GM18519 (cell line): ENCODE measurements around the gene MAD1L1.

Source experiments
- ATAC-seq: cut with Tn5 transposase; IDR thresholded peaks from one replicate; pipeline ENCODE4 v1.9.1; 2021; ENCODE audit warnings: mild to moderate bottlenecking, moderate library complexity; ENCODE audit not compliant: unreplicated experiment, low FRiP score

Gene MAD1L1

DNA sequence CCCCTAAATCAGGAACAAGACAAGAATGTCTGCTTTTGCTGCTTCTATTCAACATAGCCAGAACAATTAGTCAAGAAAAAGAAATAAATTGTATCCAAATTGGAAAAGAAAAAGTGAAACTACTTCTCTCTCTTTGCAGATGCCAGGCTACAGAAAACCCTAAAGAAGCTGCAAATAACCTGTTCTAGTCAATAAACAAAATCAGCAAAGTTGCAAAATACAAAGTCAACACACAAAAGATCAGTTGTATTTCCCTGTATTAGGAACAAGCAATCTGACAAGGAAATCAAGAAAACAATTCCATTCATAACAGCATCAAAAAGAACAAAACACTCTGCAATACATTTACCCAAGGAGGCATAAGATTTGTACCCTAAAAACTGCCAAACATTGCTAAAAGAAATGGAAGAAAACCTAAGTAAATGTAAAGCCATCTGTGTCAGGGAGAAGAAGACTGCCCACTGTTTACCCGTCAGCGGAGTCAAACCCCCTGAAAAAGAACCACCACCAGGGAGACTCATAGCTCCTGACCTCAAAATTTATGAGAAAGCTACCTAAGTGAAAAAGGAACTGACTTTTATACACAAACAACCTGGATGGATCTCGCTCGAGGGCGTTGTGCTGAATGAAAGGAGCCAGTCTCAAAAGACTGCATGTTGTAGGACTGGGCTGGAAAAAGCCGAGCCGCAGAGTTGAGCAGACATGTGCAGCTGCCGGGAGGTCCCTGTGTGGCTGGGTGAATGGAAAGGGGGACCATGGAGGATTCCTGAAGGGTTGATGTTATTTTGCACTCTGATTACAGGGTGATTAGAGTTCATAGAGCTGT lies 263.1 kb downstream of the MAD1L1 start:
- no peak for ATAC-seq

DNA sequence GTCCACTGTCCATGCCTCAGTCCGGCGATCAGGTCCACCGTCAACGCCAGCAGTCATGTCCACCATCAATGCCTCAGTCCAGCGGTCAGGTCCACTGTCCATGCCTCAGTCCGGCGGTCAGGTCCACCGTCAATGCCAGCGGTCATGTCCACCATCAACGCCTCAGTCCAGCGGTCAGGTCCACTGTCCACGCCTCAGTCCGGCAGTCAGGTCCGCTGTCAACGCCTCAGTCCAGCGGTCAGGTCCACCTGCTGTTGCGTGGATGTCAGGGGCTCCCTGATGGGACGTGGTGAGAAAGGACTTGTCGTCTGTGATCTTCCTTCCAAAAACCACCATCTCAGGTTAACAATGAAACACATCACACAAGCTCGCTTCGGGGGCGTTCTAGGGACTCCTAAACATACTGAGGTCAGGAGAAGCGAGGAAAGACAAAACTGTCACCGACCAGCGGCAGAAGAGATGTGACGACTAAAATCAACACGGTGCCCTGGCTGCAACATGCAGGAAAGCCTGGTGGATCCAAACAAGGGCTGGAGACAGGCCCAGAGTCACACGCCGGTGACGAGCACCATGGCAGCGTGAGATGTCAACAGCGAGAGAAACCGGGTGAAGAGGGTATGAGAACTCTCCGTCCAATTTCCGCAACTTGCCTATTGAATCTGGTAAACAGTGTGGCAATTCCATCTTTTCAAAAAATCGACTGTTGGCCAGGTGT lies 264.2 kb downstream of the MAD1L1 start:
- ATAC-seq: no peak

DNA sequence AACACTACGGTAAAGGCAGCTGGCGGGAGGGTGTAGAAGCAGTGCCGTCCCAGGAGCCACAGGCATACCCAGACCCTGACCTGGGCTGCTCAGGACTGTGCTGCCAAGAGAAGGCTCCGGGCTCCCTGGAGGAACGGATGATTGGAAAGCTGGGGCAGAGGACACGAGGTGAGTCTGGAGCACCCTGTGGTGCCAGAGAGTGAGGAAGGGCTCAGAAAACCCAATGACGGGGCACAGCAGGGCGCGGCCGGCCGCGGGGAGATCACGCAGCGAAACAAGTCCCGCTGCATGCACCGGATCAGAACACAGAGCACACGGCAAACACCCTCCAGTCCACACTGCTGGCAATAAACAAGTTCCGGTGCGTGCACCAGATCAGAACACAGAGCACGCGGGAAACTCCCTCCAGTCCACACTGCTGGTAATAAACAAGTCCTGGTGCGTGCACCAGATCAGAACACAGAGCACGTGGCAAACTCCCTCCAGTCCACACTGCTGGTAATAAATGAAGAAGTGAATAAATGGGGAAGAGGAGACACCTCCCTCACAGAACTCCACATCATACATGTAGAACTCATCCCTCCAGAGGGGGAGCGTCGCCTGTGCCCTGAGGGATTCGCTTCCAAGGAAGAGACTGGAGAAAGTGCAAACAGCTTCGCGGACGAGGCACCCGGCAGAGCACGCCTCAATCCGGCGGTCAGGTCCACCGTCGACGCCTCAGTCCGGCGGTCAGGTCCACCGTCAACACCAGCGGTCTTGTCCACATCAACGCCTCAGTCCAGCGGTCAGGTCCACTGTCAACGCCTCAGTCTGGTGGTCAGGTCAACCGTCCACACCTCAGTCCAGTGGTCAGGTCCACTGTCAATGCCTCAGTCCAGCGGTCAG lies 265.0 kb downstream of the MAD1L1 start:
- ATAC-seq: no peak

DNA sequence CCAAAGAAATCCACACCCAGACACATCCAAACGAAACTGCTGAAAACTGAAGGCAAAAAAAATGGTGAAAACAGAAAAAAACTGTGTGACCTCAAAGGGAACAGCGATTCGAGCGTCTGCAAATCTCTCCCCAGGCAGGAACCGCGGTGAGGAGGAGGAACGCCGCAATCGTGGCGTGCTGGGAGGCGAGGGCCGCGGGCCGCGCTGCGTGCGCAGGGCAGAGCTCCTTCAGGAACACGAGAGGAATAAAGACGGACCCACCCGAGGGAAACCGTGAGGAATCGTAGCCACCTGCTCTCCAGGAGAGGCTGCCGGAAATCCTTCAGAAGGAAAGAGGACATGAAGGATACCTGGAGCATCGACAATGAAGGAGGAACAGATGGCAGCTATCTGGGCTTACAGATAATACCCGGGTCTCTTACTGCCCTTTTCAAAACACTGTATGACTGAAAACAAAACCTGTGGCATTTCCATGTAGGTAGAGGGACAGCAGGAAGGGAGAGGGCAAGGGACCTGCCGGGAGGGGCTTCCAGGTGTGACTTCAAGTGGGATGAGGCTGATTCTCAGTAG lies 266.0 kb downstream of the MAD1L1 start:
- ATAC-seq: no peak

DNA sequence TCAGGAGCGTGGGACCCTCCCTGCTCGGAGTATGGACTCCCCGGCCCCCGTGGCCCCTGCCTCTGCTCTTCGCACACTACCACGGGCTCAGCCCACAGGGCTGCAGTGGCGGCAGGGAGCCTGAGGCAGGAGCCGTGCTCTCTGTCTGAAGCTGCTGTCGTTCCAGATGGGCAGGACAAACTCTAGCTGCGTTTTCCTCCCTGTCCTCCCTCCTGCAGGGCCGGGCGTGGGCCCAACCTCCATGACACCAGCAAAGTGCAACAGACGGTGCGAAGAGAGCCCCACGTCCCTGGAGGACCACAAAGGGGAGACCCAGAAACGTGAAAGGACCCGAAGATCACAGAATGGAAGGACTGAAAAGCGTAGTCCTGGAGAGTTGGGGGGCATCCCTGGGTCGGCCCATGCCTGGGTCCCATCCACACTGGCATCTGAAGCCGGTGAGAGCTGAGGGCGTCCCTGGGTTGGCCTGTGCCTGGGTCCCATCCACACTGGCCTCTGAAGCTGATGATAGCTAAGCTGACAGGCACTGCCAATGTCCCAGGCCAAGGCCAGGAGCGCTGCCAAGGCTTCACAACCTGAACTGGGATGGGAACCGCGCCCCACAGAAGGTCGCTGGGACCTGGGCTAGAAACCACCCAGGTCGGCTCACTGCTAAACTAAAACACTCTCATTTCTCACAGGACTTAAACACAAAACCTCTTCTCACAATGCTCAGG lies 267.0 kb downstream of the MAD1L1 start:
- no peak for ATAC-seq

DNA sequence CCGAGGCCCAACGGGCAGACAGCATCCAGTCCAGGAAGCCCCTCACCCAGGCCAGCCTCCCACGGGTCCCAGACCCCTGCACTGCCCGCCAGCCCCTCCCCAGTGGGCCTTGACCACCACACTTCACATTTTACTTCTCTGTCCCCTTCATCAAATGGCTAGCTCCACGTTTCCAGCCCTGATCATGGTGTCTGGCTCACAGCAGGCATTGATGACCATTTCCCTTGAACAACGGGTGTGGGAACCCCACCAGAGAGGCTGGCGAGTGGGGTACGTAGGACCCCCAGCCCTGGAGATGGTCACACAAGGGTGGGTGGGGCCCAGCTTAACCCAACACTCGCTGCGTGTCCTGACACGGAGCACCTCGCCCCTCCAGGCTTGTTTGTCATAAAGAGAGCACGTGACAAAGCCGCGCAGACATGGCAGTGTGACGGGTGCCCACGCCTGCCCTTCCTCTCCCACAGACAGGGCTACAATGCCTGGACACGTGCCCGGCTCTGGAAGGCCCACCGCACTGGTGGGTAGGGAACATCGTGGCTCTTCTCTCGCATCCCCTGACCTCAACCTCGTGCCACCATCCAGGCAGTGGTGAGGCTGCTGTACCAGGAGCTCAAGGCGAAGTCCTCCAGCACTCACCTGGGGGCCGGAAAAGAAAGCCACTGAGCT lies 267.7 kb downstream of the MAD1L1 start:
- no peak for ATAC-seq

DNA sequence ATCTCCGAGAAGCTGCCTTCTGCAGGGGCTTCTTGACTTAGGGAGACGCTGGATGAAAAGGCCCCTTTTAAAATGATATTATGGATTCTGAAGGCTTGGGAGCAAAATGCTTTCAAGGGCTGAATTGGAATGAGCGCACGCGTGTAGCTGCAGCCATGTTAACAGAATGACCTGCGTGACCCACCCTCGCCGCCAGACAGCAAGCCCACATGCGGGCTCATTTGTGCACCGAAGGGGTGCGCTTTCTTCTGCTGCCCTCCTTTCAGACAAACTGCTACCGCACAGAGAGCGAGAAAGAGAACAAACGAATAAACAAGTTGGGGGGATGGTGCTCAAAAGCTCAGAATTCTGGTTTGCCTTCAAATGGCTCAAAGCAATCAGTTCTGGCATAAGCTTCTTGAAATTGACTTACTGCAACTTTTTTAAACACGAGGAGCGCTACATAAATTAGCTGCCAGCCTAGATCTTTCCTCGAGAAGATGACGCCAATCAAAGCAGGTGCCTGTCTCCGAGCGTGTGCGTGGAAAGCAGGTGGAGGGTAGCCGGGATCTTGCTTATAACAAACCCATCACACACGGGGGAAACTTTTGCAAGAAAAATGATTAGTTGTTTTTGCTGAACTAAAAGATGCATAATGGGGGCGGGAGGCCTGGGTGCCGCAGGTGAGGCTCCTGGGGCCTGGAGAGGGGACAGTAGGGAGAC lies 268.4 kb downstream of the MAD1L1 start:
- no peak for ATAC-seq

DNA sequence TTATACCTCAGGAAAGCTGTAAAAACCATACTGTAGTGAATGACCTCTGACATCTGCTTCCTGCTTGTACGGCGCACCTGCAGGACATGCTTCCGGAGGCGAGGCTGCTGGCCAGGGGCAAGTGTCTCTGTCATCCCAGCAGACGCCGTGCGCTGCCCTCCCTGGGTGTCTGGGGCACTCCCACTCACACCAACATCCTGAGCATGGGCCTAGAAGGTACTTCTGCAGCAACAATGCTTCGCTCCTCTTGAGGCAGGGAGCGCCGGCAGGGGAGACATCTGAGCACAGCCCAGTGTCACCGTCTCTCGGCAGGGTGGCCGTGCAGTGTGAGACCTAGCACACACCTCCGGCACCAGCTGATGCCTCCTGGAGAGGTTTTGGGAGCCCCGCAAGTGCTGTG lies 269.2 kb downstream of the MAD1L1 start:
- no peak for ATAC-seq

DNA sequence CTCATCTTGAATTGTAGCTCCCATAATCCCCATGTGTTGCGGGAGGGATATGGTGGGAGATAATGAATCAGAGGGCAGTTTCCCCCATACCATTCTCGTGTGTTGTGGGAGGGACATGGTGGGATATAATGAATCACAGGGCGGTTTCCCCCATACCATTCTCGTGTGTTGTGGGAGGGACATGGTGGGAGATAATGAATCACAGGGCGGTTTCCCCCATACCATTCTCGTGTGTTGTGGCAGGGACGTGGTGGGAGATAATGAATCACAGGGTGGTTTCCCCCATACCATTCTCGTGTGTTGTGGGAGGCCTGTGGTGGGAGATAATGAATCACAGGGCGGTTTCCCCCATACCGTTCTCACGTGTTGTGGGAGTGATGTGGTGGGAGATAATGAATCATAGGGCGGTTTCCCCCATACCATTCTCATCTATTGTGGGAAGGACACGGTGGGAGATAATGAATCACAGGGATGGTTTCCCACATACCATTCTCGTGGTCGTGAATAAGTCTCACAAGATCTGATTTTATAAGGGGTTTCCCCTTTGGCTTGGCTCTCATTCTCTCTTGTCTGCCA lies 271.0 kb downstream of the MAD1L1 start:
- ATAC-seq: no peak

DNA sequence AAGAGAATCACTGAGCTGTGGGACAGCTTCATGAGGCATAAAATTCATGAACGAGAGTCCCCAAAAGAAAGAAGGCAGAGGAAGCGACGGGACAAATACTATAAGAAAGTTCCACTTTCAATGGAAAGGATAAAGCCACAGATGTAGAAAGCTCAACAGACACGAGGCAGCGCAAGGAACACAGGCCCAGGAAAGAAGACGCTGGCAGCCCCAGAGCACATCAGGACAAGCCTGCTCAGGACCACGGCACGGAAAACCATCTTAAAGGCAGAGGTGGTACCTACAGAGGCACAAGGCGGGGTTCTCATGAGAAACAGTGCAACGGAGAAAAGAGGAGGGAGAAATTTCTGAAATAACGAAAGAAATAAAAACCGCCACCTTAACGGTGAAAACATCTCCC lies 273.4 kb downstream of the MAD1L1 start:
- ATAC-seq: no peak

DNA sequence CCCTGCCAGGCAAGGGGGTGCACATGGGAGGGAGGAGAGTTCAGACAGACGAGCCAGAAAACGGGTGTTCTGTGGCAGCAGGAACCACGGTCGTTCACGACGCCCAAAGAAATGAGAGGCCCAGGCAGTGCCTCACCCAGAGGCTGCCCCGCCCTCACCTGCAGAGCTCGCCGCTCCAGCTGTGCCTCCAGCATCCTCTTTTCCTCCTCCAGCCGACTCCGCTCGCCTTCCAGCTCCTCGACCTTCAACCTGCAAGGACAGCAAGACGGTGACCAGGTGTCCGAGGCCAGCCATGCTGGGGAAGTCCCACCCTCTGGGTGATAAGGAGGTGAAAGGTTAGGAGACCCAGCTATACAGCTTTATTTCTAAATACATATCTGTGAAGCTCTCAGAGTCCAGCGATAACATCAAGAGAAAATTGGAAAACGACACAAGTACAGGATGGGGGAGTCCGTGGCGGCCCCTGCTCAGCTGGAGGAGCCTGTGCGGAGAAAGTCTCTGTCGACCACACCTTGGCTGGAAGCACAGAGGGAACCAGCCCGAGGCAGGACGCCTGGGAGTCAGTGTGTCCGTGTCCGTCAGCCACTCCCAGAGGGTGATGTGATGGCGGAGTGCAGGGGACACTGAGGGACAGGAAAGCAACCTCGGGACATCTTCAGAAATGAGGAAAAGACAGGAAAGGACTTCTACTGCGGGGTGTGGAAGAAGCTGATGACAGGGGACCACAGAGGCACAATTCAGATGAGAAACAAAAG lies 275.1 kb downstream of the MAD1L1 start:
- ATAC-seq: no peak

DNA sequence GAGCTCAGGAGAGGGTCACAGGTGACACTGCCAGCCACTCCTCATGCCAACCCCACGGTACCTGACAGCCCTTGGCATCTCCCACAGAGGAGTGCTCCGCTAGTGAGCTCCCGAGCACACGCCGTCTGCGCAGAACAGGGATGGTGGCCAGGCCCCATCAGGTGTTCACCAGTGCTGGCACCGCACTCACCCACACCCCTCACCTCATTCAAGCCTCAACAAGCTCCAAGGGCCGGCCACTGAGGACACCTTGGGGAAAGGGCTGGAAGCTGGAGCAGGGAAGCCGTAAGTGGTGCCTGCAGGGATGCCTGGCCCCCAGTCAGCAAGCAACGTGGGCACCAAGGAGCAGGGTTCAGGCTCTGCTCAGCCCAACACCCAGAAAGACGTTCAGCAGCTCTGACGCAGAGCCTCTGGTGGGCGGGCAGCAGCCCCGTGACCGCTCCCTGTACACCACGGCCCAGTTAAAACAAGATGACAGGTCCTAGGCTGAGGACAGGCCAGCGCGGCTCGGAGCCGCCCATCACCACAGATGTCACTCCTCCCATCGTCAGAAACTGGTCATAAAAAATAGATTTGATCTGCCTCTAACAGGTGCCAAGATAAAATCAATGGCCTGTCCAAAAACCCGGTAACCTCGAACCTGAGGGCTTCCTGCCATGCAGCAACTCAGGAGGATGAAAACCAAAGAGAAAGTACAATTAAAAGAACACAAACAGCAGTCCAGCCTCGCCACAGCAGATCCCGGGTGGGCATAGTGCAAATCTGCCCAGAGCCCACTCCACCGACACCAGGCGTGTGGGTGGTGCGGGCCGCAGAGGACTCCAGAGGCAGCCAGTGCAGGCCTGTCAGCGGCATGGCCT lies 275.9 kb downstream of the MAD1L1 start:
- ATAC-seq: no peak

DNA sequence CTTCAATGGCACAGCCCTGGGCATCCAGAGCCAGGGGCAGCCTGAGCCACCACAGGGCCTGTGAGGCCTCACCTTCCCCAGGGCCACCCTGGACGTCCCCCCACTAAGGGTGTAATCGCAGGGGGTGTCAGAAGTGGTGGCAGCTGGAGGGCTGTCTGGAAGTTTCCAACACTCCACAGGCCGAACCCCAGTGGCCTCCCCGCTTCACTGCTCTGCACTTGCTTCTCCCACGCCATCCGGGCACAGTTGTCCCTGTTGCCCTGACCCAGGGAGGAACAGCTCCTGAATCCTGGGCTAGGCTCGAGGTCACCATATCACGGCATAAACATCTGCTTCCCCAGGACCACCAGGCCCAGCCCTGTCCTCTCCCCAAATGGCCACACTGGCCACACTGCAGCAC lies 276.6 kb downstream of the MAD1L1 start:
- ATAC-seq: no peak

DNA sequence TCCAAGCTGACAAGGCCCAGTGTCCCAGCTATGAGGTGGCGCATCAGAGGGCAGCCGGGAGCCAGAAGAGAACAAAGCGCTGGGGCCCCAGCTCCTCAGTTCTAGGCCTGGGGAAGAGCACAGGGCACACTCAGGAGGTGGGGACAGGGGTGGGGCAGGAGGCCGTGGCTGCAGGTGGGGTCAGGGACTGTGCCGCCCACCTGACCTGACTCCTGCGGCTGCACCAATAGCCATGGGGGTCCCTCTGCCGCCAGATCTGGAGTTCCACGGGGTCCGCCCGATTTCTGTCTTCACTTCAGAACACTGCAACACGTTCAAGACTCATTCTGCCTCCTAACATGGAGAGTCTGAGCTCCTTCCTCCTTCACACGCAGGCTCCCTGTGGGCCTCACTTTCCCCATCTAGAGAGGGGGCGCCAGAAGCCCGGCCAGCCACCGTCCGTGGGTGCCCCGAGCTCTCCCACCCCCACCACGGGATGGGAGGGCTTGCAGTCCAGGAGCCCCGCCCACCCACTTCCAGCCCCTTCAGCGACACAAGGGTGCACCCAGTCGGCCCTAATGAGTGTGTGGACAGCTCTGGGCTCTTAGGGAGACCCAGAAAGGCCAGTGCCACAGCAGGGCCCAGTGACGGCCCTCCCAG lies 278.3 kb downstream of the MAD1L1 start:
- no peak for ATAC-seq

DNA sequence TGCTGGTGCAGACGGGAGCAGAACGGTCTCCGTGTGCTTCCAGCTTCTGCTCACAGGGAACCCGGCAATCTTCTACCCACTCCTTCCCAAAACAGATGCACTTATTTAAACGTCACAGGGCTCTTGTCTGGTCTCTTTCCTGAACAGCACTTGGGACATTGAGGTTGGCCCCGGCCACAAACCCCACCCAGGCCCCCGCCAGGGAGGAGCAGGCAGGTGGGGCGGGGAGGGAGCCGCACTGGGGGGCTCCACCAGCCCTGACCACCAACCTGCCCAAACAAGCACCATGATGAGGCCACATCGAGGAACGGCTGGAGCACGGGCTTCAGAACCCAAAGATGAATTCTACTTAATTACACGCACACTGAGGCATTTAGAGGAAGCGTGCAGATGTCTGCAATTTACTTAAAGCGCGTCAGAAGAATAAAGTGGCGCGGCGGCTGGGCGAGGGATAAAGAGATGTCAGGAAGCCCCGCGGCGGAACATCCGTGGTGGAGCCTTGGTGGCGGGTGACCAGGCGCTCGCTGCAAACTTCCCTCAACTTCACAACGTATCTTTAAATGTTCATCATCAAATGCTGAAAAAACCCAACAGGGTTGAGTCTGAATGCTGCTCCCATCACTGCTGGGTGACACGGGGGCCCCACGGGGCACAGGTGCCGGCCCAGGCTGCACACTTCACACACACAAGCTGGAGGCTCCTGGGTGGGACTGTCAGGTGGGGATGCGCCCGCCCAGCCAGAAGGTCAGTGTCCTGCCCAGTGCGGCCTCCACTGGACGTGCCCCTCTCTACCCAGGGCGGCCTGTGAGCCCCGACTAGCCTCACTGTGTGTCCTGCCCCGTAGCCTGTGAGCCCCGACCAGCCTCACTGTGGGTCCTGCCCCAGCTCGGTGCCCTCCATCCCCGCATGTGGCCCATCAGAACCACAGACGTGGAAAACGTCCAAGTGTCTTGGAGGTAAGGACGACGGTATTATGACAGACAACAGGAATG lies 279.2 kb downstream of the MAD1L1 start:
- ATAC-seq: no peak
